KOPT-K1 (cell line): ENCODE data around the gene SMIM15.
A peak's percentile ranks its signal among the peaks of the same experiment; 100 is the strongest.
"Not testable (repeated sequence)": the region's sequence is repeated elsewhere in the genome, so short reads cannot be mapped to it uniquely, and the experiment has no call there.

ENCODE experiments used
- H3K27ac ChIP-seq: fragments of 200-600 bp; sonication (generic); 2 replicates; pipeline ENCODE4 v1.5.1; 2016; ENCODE audit warnings: antibody characterized with exemption, mild to moderate bottlenecking, low read depth, low read length; ENCODE audit not compliant: poor library complexity, severe bottlenecking
- H3K36me3 ChIP-seq: fragments of 200-600 bp; sonication (generic); 2 replicates; pipeline ENCODE4 v1.5.1; 2017; ENCODE audit warnings: antibody characterized with exemption, mild to moderate bottlenecking, low read length, moderate library complexity; ENCODE audit not compliant: insufficient read depth
- H3K9me3 ChIP-seq: fragments of 200-600 bp; sonication (generic); 2 replicates; pipeline ENCODE4 v1.5.1; 2017; ENCODE audit warnings: antibody characterized with exemption, low read length, mild to moderate bottlenecking; ENCODE audit not compliant: insufficient read depth, poor library complexity, severe bottlenecking

SMIM15 gene

GRCh38 chr5:61162010-61162831 lies at the start of gene SMIM15:
Gene SMIM15, minus strand, starts transcription at chr5:61162468. Its CDS starts 2,297 bp downstream, at chr5:61160171.
- peaks cover 6% of the 10 kb centered on the region for H3K9me3 ChIP-seq
- peak within 1 kb of the TSS; percentile 30 for H3K27ac ChIP-seq
- no peaks in the 10 kb centered on the region for H3K36me3 ChIP-seq

DNA sequence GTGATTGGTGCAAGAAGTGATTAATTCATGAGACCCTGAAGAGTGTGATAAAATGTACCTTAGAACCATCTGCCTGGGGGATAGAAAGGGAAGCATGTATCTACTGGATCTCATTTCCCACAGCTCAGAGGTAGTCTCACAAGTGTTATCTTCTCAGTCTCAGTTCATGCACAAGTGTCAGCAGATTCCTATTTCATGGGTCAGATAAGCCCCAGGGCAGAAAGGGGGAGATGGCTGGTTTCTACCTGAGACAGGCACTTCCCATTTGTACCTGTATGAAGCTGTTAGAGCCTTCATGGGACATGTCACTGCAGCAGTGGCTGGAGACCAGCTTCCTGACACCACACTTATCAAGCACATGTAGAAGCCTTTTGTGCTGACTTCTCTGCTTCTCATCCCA lies 45.6 kb upstream of the SMIM15 start:
- H3K27ac ChIP-seq = no peak overlapping the region
- no peaks in the 10 kb centered on the region for H3K36me3 ChIP-seq
- peaks cover 4% of the 10 kb centered on the region for H3K9me3 ChIP-seq

- Histone ChIP-seq H3K27ac (no peak overlapping the region), H3K9me3 (peaks cover 4% of the 10 kb centered on the region), H3K36me3 (no peaks in the 10 kb centered on the region)
Observed at GRCh38 chr5:61205013-61205412, 42.7 kb upstream of the SMIM15 start.

DNA sequence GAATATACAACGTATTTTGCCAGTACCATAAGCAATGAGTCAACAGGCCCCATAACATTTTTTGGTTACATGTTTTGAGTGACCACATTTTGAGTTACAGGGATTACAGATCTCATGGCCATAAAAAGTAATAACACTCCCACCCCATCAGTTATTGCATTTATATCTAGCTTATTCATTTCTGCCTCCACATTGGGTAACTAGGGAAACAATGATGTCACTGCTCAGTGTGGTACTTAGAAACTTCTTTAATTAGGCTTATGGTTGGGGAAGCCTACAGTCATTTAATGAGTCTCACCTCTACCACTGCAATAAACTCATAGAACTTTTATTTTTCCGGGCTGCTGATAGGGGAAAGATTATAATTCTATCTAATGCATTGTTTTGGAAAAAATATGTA lies 39.9 kb upstream of the SMIM15 start:
- H3K36me3 ChIP-seq = no peaks in the 10 kb centered on the region
- no peaks in the 10 kb centered on the region for H3K9me3 ChIP-seq

DNA sequence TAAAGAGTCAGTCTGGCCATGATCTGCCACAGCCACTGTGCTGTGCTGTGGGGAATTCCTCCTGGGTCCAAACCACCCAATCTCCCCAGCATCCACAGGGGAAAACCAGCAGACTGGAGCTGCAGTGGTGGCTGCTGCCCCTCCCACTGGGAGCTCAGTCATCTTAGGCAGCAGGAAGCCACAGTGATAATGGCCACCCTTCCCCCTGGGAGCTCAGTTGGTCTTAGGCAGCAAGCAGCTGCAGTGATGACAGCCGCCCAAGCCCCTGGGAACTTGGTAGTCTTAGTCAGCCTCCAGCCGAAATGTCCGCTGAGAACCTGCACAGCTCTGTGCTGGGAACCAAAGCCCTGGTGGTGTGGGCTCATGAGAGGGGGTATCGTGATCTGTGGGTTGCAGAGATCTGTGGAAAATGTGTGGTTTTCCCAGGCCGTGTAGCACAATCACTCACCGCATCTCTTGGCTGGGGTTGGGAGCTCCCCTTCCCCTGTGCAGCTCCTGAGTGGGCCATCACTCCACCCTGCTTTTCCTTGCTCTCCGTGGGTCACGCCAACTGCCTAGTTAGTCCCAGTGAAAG lies 38.4 kb upstream of the SMIM15 start:
- no peak overlapping the region for H3K27ac ChIP-seq
- H3K9me3 ChIP-seq = no peaks in the 10 kb centered on the region
- H3K36me3 ChIP-seq = no peaks in the 10 kb centered on the region

More for the DNA sequence above, 39.9 kb upstream of the SMIM15 start:
- H3K27ac ChIP-seq = no peak overlapping the region

DNA sequence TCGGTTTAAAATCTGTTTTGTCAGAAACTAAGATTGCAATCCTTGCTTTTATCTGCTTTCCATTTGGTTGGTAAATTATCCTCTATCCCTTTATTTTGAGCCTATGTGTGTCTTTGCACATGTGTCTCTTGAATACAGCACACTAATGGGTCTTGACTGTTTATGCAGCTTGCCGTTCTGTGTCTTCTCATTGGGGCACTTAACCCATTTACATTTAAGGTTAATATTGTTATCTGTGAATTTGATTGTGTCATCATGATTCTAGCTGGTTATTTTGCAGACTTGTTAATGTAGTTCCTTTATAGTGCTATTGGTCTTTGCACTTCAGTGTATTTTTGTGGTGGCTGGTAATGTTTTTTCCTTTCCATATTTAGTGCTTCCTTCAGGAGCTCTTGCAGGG lies 36.3 kb upstream of the SMIM15 start:
- no peaks in the 10 kb centered on the region for H3K9me3 ChIP-seq
- H3K36me3 ChIP-seq = no peaks in the 10 kb centered on the region
- no peak overlapping the region for H3K27ac ChIP-seq

GRCh38 chr5:61187826-61188225 lies 25.6 kb upstream of the SMIM15 start:
- H3K27ac ChIP-seq, H3K36me3 ChIP-seq, H3K9me3 ChIP-seq: not testable (repeated sequence)

DNA sequence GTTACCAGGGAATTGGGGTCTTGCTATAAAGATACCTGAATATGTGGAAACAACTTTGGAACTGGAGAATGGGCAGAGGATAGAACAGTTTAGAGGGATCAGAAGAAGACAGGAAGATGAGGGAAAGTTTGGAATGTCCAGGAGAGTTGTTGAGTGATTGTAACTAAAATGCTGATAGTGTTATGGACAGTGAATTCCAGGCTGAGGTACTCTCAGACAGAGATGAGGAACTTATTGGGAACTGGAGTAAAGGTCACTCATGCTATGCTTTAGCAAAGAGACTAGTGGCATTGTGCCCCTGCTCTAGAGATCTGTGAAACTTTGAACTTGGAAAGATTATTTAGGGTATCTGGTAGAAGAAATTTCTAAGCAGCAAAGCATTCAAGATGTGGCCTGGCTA lies 25.1 kb upstream of the SMIM15 start:
- H3K9me3 ChIP-seq, H3K36me3 ChIP-seq, H3K27ac ChIP-seq: not testable (repeated sequence)

DNA sequence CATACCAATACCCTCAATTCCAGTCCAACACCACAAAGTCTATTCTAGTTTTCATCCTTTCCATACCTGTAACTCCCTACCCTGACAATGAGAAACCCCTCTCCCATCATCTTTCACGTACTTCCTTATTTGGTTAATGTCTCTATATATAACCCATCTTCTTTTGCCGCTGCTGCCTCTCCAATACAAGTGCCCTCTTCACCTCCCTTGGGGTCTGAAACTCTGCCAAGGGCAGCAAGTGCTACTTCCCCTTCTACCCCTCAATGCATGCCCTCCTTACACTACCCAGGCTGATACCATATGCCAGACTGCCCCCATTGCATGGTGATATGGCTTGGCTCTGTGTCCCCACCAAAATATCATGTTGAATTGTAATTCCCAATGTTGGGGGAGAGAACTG lies 24.4 kb upstream of the SMIM15 start:
- Histone ChIP-seq H3K36me3 (no peaks in the 10 kb centered on the region), H3K27ac (no peak overlapping the region), H3K9me3 (no peaks in the 10 kb centered on the region)

- Histone ChIP-seq H3K27ac (no peak overlapping the region), H3K9me3 (no peaks in the 10 kb centered on the region), H3K36me3 (no peaks in the 10 kb centered on the region)
Observed at GRCh38 chr5:61184708-61185107, 22.4 kb upstream of the SMIM15 start.

GRCh38 chr5:61183538-61183937 lies 21.3 kb upstream of the SMIM15 start:
- Histone ChIP-seq H3K9me3 (no peaks in the 10 kb centered on the region), H3K27ac (no peak overlapping the region), H3K36me3 (no peaks in the 10 kb centered on the region)

DNA sequence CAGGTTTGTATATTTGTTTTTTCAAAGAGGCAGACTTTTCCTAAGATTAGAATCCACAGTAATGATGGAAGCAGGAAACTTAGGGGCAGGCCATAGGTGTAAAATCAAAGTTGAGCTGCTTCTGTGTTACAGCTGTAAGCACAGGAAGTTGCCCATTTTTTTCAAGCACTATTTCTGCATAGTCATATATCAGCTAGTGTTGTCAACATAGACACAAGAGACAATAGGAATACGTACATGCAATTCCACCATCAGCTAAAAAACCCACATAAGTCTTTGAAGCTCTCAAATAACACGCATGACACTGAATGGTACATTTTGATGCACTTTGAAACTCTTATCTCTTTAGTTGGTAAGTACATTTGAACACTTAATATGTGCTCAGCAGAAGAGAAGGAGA lies 20.2 kb upstream of the SMIM15 start:
- Histone ChIP-seq H3K27ac (no peak overlapping the region), H3K36me3 (no peaks in the 10 kb centered on the region)

DNA sequence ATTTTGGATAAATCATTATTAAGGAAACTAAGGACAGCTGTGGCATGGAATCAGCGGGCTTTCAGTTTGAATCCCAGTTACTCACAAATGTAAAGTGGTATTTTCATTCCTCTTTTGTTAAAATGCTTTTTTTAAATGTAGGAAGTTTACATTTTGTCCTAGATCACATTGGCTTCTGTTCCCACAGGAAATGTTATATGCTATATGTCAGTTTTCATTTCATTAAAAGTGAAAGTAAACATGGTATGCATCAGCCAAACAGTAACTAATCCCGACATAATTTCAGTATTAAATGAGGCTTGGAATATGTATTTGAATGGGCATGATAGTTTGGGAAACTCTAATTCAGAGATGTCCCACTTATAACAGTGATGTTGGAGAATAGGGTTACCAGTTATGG lies 18.6 kb upstream of the SMIM15 start:
- Histone ChIP-seq H3K27ac (no peak overlapping the region), H3K36me3 (no peaks in the 10 kb centered on the region), H3K9me3 (no peaks in the 10 kb centered on the region)

More for the DNA sequence above, 20.2 kb upstream of the SMIM15 start:
- no peaks in the 10 kb centered on the region for H3K9me3 ChIP-seq

DNA sequence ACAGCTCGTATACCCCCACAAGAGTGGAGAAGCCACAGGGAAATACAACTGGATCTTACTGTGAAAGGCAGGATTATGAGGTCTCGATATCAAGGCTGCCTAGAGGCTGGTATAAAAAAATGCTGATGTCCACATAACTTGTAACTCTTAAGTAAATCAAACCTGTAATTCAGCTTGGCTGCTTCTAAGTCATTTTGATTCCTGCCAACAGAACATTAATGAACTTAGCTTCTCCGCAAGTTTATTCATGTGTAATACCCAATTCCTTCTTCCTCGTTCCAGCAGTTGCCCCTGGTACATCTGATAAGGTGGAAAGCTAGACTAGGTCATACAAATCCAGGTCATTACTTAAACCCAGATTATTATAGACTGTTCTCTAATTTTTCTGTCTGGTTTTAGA lies 16.4 kb upstream of the SMIM15 start:
- H3K9me3 ChIP-seq = no peaks in the 10 kb centered on the region
- H3K27ac ChIP-seq = no peak overlapping the region
- H3K36me3 ChIP-seq = no peaks in the 10 kb centered on the region

DNA sequence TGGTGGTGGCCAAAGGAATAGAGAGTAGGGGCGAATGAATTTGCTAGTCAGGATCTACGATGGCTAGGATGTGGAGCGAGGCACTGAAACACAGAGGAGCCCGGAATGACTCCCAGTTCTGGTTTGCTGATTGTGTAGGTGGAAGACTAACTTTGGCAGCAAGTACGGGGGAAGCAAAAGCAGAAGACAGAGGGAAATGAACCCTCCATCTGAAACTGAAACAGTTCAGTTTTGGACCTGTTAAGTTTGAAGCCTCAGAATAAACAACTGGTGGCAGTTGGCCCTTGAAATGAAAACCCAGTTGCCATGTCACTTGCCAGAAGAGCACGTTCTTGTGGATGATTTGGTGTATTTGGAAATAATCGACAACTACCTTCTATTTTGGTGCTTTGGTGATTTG lies 15.4 kb upstream of the SMIM15 start:
- Histone ChIP-seq H3K9me3 (no peaks in the 10 kb centered on the region), H3K36me3 (no peaks in the 10 kb centered on the region)

GRCh38 chr5:61177070-61177469 lies 14.8 kb upstream of the SMIM15 start:
- H3K9me3 ChIP-seq = no peaks in the 10 kb centered on the region
- H3K36me3 ChIP-seq = no peaks in the 10 kb centered on the region
- H3K27ac ChIP-seq = no peak overlapping the region

More for the DNA sequence above, 15.4 kb upstream of the SMIM15 start:
- no peak overlapping the region for H3K27ac ChIP-seq
